HG02884 (cell line): ENCODE measurements around the gene CST5.
"Not testable (repeated sequence)": the region's sequence is repeated elsewhere in the genome, so short reads cannot be mapped to it uniquely, and the experiment has no call there.

Source experiments
- ATAC-seq: cut with Tn5 transposase; IDR thresholded peaks from one replicate; pipeline ENCODE4 v1.9.1; 2021; ENCODE audit warnings: mild to moderate bottlenecking, moderate library complexity; ENCODE audit not compliant: unreplicated experiment

Gene CST5

GRCh38 chr20:23856736-23857135 lies 22.8 kb downstream of the CST5 start:
- no peak for ATAC-seq

GRCh38 chr20:23856226-23856625 lies 23.3 kb downstream of the CST5 start:
- no peak for ATAC-seq

- ATAC-seq = no peak
These were observed 37.9 kb downstream of the CST5 start for GRCh38 chr20:23841693-23842092.

- no peak for ATAC-seq
These were observed 43.8 kb downstream of the CST5 start for GRCh38 chr20:23835716-23836115.

- no peak for ATAC-seq
These were observed 46.6 kb downstream of the CST5 start for GRCh38 chr20:23832775-23833513.

- ATAC-seq = not testable (repeated sequence)
These were observed 47.6 kb downstream of the CST5 start for GRCh38 chr20:23831961-23832360.

GRCh38 chr20:23826541-23827021 lies 53.0 kb downstream of the CST5 start, which contains the start of gene CST2:
Gene CST2, minus strand, starts transcription at chr20:23826729. Its CDS starts 69 bp downstream, at chr20:23826660.
- ATAC-seq = no peak
